Stimulated activated CD4-positive, alpha-beta T cell treated with anti-CD3 and anti-CD28 coated beads, Interleukin-1b, Interleukin-23, amount 100 ng/mL, for 24 hours (primary cell): Measurements from ENCODE around the gene ANGPT4.

ENCODE experiments used
- DNase-seq, 4 experiments: peaks; one replicate each; pipeline ENCODE4 v3.0.0-alpha.2; 2020; ENCODE audit warnings: low read depth in 4 of 4, low spot score in 1 of 4

Gene ANGPT4, protein sequence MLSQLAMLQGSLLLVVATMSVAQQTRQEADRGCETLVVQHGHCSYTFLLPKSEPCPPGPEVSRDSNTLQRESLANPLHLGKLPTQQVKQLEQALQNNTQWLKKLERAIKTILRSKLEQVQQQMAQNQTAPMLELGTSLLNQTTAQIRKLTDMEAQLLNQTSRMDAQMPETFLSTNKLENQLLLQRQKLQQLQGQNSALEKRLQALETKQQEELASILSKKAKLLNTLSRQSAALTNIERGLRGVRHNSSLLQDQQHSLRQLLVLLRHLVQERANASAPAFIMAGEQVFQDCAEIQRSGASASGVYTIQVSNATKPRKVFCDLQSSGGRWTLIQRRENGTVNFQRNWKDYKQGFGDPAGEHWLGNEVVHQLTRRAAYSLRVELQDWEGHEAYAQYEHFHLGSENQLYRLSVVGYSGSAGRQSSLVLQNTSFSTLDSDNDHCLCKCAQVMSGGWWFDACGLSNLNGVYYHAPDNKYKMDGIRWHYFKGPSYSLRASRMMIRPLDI

DNA sequence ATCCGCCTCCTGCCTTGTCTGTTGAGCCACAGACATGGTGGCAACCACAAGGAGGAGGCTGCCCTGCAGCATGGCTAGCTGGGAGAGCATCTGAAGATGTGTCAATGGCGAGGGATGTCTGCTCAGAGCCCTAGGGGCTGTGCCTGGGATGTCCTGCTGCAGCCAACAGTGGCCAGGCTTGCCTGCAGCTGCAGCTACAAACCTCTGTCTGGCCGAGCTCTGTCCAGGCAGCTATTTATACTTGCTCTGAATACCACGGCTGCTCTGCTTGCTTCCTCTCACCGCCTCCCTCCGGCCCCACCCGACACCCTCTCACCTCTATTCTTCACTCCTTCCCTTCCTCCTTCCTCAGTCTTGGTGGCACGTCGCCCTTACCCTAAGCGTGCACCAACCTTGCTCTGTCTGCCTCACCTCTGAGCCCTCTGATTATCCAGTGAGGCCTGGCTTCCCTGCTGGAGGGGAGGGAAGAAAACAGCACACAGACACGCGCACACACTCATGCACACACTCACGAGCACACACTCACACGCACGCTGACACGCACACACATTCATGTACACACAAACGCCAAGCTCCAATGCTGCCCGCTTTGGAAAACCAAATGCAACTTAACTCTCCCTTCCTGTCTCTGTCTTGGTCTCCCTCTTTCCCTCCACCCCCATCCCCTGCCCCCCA, at the start of gene ANGPT4:
Gene ANGPT4 (minus strand): TSS at position 210 of the 675 bp plus-strand sequence. CDS start 120 bp downstream, at position 90.
- DNase-seq: no peak

DNA sequence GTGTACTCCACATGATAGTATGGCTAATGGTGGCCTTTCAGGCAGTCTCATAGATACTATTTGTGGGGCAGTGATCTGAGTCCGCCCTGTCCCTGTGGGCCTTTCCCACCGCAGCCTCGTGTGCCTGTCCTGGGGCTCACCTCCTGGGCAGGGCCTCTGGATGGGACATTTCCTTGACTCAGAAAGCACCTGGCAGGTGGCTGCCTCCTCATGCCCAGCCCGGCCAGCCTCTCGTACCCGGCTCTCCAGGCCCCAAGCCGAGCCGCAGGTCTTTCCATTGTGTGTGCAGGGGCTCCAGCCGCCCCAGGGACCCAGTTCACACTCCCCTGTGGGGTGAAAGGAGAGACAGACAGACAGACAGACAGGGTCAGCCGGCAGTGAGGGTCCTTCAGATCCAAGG, 47.7 kb upstream of the ANGPT4 start:
- no peak for DNase-seq

DNA sequence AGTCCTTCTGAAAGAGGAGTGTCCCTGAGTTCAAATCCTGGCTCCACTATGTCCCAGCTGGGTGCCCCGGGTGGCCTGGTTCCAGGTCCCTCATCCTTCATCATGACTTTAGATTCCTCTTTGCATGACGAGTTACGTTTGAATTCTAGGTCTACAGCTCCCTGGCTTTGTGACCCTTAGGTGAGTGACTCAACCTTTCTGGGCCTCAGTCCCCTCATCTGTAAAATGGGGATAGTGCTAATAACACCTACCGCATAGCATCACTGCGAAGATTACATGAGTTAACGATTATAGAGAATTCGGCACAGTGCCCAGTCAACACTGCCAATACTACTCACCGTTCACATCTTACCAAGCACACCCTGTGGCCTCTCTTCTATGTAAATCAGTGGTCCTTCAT, 46.5 kb upstream of the ANGPT4 start:
- DNase-seq: no peak

DNA sequence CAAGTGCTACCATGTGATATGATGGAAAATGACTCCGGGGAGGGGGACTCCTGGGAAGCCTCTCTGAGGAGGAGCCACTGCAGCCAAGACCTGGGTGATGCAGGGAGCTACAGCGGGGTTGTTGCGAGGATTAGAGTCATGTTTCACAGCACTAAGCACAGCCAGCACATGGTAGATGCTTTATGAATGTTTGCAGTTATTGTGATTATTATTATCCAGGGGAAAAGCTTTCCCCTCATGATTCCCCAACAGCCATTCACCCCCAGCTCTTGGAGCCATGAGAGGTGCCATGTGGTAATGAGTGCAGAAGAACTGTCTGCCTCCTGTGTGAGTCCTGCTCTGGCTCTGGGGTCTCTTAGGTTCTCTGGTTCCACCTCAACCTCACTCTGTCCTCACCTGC, 46.1 kb upstream of the ANGPT4 start:
- no peak for DNase-seq

DNA sequence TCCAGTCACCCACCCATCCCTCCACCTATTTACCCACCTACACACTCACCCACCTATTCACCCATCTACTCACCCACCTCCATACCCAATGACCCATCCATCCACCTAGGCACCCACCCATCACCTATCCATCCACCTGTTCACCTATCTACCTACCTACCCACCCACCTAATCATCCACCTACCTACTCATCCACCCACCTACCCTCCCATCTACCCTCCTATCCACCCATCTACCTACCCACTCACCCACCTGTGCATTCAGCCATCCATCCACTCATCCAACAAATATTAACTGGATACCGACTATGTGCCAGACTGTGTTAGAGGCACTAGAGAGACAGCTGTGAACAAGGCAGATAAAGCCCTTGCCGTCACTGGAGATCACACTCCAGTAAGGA, 45.6 kb upstream of the ANGPT4 start:
- no peak for DNase-seq

DNA sequence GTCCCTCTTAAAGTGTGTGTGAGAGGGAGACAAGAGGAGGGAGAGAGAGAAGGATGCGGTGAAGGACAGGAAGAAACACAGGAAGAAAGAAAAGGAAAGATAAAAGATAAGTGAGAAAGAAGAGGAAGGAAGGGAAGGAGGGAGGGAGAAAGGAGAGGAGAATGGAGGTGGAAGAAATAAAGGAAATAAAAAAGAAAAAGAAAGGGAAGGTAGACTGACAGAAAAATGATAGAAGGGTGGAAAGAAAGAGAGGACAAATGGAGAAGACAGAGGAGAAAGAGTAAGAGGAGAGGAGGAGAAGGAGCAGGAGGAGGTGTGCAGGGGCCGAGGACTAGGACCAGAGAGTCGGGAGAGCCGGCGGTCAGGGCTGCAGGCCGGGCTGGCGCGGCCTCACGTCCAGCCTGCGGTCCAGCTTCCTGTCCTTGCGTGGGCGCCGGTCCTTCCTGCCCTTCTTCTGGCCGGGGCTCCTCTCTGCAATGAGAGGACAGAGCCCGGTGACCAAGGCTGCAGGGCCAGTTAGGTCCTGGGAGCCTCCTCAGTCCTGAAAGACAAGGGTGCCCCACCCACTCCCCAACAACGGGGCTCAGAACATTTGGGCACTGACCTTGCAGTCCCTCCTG, 44.0 kb upstream of the ANGPT4 start:
- no peak for DNase-seq

DNA sequence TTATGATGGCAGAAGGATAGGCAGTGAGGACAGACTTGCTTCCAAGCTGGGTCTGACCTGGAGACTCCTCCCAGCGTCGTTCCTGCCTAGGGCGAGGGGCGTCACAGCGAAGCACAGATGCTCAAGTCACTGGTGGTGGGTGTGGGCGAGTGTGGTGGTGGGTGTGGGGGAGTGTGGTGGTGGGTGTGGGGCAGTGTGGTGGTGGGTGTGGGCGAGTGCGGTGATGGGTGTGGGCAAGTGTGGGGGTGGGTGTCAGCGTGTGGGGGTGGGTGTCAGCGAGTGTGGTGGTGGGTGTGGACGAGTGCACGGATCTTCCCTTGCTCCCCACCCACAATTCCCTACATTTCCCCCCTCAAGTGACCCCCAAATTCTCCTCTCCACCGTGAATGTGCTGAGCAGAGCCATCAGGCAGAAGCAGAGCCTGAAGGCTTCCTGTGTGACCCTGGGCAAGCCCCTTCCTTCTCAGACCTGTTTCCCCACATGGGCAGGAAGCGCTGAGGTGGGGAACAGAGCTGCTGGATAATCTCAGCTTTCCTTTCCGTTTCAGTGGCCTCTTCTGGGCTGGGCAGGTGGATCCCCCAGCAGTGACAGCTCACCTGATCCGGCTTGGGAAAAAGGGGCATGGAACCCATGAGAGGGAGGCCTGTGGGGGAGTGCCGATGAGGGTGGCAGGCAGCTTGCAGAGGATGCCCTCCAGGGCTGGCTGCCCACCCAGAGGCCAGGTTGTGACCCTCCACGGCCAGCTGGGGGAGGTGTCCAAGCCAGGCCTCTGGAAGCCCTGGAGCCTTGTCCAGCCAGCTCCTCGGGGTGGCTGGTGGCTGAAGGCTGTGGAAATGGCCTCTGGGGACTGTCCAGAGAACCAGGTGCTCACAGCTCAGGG, 43.0 kb upstream of the ANGPT4 start:
- no peak for DNase-seq

DNA sequence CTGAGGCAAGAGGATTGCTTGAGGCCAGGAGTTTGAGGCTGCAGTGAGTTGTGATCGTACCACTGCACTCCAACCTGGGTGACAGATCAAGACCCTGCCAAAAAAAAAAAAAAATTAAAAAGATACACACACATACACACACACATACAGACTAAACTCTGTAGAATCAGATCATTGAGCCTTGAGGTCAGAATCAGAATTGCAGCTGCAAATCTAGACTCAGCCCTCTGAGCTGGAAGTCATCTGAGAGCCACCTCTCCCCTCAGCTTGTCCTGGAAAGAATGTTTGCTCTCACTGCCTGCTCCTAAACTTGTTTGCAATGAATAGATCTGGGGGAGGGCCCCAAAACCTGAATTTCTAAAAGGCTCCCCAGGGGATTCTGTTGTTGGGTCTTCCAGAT, 41.4 kb upstream of the ANGPT4 start:
- no peak for DNase-seq

DNA sequence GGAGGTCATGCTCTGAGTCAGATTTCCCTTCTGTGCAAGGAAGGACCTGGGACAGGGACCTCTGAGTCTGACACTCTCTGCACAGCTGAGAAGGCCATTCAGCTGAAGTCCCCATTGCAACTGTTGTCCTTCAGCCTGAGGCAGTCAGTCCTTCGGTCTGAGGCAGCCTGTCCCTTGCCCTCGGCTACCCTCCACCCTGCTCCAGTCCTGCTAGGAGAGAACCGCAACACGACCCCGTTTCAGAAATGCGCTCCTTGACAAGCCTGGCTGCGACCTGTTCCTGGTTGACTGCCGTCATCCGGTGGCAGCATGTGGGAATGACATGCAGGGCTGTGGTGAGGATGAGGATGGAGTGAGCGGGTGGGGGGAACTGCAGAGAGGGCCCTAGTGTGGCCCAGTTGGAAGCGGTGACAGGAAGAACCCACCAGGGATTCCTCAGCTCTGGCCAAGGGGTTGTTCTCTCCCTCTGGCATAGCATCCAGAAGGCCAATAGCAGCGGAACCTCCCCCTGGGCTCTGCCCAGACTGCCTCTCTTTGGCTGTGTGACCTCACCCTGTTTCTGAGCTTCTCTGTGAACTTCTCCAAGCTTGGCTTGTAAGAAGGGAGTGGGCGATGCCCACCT, 40.3 kb upstream of the ANGPT4 start:
- peak; percentile 43 to 63 (median 58) for DNase-seq

DNA sequence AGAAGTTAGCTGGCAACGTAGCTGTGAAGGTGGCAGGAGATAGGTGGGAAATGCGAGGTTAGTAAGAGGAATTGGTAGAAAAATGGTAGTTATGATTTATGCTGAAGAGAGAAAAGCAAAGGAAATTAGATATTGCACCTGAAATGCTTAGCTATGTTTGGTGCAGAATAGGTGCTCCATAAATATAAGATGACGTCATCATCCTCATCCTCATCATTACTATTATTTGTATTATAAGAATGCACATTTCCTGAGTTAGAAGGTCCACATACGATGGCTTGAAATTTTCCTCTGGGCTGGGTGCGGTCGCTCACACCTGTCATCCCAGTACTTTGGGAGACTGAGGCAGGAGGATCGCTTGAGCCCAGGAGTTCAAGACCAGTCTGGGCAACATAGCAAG, 39.5 kb upstream of the ANGPT4 start:
- DNase-seq: no peak

DNA sequence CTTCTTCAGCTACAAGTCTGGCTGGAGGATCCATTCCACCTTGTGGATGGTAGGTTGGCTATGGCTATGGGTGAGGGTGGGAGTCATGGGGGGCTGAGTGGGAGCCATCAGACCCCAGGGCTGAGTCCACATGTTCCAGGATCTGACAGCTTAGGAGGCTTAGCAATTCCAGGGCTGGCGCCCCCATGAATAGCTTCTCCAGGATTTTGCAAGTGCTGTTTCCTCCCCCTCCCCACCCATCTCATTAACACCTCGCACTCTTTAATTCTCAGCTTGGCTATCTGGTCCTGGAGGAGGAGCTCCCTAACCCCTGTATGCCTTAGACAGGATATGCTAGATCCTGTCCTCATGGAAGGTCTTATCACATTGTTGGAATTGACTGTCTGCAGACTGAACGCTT, 39.0 kb upstream of the ANGPT4 start:
- no peak for DNase-seq

DNA sequence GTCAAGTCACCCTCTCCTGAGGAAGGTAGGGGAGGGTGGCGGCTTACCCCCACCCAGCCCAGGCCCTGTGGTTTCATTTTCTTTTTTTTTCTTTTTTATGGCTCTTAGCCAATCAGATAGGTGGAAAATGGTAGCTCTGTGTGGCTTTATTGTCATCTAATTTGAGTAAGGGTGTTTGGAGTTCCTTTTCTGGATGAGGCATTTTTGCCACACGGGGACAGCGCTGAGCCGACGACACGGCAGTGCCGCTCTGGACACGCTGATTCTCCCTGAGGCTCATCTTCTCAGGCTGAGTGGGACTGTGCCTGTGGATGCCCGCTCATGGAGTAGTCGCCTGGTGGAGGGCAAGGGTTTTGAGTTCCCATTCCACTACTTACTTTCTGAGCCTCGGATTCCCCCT, 37.6 kb upstream of the ANGPT4 start:
- DNase-seq: no peak

DNA sequence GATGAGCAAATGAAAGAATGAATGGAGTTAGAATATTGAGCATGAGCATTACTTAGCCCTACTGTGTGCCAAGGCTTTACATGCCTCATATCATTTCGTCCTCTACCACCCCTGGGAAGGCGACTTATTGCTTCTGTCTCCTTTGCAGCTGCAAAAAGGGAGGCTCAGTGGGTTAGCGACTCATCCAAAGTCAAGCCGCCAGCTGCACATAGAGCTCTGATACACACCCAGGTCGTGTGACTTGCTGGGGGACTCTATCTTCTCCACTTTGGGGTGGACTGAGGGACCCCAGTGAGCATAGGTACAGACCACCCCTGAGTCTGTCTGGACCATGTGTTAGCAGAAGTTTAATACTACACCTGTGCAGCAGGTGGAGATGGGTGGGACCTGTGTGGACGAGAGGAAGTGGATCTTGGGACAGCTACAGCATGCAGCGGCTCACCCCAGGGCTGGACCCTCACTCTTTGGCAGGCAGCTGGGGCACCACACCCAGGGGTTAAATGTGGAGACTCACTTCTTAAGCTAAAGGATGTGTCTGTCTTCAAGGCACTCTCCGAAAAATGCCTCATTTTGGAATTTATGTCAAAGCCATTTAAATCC, 36.2 kb upstream of the ANGPT4 start:
- no peak for DNase-seq

DNA sequence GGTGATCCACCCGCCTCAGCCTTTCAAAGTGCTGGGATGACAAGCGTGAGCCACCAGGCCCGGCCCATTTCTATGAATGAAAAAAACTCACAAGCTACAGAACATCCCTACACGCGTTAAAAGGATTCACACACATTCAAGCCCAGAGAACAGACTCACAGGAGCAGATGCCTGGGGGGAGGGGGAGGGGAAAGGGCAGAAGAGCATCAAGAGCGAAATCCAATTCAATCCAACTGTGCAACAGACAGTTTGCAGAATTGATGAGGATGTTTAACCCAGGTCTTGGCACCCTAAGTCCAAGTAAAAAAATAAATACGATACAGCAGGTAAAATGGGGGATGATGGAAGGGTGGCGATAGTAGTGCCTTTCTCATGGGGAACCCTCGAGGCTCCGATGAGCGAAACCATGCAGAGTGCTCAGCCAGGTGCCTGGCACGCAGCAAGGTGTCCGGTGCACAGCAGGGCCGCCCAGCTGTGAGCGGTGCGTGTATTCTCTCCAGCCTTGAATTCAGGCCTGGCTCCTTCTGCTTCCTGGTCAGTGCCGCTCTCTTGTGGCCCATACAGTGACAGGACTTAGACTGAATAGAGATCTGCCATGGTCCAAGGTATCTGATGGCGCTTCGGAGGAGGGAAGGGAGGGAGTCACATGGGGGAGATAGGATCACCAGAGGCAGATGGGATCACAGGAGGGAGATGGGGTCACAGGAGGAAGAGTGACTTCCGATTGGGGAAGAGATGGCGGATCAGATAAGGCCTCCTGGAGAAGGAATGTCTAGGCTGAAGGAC, 35.4 kb upstream of the ANGPT4 start:
- DNase-seq: no peak

DNA sequence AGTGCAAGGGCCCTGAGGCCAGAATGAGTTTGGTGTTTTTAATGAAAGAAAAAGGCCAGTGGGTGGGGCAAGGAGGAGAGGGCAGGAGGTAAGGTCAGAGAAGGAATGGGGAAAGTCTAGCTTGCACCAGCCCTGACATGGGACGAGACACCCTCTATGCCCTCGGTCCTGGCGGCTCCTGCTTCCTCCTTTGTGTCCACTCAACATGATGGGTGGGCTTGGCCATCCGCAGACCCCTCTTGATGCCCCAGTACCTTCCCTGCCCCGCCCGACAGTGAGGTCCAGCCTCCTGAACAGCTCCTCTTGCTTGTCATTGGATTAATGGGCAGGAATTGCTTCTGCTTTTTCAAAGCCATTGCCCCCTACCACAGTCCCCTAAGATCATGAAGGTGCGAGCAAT, 33.6 kb upstream of the ANGPT4 start:
- DNase-seq: no peak

DNA sequence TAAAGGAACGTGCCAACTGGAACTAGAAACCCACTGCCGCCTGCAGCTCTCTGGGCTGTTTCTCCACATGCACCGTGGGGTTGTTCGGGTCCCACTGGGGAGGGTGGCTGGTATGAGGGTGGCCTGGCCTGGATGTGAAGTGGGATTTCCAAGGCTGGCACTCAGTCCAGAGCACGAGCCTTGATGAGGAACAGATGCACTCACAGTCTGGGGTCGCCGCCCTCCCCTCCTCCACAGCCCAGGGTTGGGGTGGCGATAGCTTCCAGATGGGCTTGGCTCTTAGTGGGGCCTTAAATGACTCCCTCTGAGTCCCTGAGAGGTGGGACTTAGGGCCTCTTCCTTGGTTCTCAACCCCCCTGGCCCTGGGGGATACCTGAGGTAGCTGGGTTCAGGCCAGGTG, 30.7 kb upstream of the ANGPT4 start:
- DNase-seq: no peak

DNA sequence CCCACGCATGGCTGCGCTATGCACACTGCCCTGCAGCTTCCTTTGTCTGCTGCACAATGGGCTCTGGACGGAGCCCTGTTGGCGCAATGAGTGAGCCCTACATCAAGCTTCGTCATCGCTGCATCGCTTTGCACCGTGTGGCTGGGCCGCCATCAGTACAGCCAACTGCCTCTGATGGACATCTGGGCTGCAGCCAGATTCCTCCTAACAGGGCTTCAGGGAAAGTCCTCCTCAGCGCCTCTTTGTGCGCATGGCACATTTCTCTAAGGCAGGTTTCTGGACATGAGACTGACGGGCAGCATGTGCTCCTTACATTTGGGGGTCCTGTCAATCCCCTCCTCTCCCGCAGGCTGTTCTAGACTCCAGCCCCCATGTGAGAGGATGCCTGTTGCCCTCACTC, 29.7 kb upstream of the ANGPT4 start:
- DNase-seq: no peak

DNA sequence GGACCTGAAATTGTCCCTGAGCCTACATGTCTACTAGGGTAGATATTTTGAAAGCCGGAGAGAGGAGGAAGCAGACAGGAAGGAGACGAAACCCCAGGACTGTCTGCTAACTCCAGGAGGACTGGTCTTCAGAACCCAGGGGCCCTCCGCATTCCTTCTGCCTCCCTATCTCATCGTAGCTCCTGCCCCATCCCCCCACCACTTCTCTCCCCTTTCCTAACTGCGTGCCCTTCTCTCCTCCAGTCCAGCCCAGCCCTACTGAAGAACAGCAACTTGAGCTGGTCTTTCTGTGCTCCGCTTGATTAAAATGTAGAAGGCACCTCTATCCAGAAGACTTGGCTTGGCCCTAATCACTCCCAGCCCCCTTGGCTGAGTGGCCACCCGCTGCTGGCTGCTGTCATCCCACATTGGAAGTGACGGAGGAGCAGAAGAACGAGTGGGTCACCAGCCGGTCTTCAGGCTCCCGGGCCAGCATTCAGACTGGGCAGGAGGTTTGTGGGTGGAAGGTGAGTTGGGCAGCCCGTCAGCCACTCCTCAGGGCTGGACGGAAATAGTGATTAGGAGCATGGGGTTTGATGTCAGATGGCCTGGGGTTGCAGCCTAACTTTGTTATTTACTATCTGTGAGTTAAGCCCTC, 28.8 kb upstream of the ANGPT4 start:
- no peak for DNase-seq

DNA sequence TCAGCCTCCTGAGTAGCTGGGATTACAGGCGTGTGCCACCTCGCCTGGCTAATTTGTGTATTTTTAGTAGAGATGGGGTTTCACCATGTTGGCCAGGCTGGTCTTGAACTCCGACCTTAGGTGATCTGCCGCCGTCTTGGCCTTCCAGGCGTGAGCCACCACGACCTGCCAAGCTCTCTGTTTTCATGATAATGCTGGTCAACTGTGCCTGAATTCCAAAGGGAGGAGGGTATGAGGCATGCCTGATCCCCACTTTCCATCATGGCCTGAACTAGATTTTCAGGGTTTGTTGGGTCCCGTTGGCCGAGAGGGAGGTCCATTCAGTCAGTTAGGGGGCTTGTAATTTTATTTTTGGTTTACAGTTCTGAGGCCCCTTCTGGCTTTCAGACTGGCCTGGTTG, 28.0 kb upstream of the ANGPT4 start:
- DNase-seq: no peak
